DOHH2 (cell line): Measurements from ENCODE around the gene PNMT.

Source experiments
- EZH2phosphoT487 ChIP-seq: fragments of 200-600 bp; sonication (generic); IDR thresholded peaks from 2 replicates; pipeline ENCODE4 v1.6.1; 2017; ENCODE audit warnings: borderline replicate concordance, mild to moderate bottlenecking, antibody characterized with exemption, low read length, moderate library complexity, mixed read lengths
- TF ChIP-seq, protein P1 (sequence below): fragments of 200-600 bp; sonication (generic); IDR thresholded peaks from one replicate; pipeline ENCODE4 v1.5.1; 2014; ENCODE audit warnings: antibody characterized with exemption, mild to moderate bottlenecking, low read depth, low read length; ENCODE audit not compliant: poor library complexity, severe bottlenecking

DNA sequence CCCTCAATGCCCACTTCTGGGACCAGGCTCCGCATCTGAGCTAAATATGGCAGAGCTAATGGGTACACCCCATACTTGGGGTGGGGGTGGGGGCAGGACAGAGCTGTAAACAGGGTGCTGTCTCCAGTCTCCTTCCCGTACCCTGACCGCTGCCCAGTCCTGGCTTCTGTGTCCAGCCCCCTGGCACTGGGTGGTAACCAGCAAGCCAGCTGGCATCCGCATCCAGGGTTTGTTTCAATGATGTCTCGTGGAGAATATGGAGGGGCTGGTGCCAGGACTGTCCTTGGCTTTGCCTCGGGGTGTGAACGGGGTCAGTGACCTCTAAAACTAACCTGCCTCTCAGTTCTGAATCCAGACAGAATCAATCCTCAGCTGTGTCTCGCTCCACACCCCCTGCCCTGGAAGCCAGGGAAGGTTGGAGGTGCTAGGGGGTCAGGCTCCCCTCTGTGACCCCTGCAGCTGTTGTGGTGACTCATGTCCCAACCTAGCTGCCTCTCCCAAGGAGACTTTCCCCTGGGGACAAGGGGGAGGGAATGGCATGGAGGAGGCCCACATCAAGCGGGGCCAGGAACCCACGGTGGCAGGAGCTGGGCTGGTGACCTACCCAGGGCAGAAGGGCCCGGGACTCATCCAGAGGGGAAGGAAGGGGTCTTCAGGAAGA lies 1.5 kb upstream of the PNMT start:
- TF ChIP-seq, protein P1, sequence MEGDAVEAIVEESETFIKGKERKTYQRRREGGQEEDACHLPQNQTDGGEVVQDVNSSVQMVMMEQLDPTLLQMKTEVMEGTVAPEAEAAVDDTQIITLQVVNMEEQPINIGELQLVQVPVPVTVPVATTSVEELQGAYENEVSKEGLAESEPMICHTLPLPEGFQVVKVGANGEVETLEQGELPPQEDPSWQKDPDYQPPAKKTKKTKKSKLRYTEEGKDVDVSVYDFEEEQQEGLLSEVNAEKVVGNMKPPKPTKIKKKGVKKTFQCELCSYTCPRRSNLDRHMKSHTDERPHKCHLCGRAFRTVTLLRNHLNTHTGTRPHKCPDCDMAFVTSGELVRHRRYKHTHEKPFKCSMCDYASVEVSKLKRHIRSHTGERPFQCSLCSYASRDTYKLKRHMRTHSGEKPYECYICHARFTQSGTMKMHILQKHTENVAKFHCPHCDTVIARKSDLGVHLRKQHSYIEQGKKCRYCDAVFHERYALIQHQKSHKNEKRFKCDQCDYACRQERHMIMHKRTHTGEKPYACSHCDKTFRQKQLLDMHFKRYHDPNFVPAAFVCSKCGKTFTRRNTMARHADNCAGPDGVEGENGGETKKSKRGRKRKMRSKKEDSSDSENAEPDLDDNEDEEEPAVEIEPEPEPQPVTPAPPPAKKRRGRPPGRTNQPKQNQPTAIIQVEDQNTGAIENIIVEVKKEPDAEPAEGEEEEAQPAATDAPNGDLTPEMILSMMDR, result no peak
- TF ChIP-seq EZH2phosphoT487, result no peak
